GM21390 (cell line): Measurements from ENCODE around the gene ABCA7.

Experiments
- ATAC-seq: cut with Tn5 transposase; IDR thresholded peaks from one replicate; pipeline ENCODE4 v1.9.1; 2021; ENCODE audit not compliant: unreplicated experiment

ABCA7 gene

GRCh38 chr19:1040476-1041271, 767 bp downstream of the ABCA7 start:
- ATAC-seq: peak; percentile 29

- no peak for ATAC-seq
These were observed 1.4 kb downstream of the ABCA7 start for GRCh38 chr19:1041272-1041834.

- ATAC-seq: no peak
These were observed 2.2 kb downstream of the ABCA7 start for GRCh38 chr19:1041835-1042685.

- no peak for ATAC-seq
These were observed 3.0 kb downstream of the ABCA7 start for GRCh38 chr19:1042689-1043511.

GRCh38 chr19:1045247-1045603, 5.3 kb downstream of the ABCA7 start:
- no peak for ATAC-seq

GRCh38 chr19:1046117-1046626, 6.3 kb downstream of the ABCA7 start:
- ATAC-seq: no peak

GRCh38 chr19:1046836-1047695, 7.2 kb downstream of the ABCA7 start:
- ATAC-seq: no peak

GRCh38 chr19:1047696-1048147, 7.8 kb downstream of the ABCA7 start:
- no peak for ATAC-seq

- no peak for ATAC-seq
These were observed 9.2 kb downstream of the ABCA7 start for GRCh38 chr19:1049106-1049505.

- ATAC-seq: no peak
These were observed 9.9 kb downstream of the ABCA7 start for GRCh38 chr19:1049800-1050199.

- ATAC-seq: no peak
These were observed 11.3 kb downstream of the ABCA7 start for GRCh38 chr19:1050989-1051788.

GRCh38 chr19:1051791-1052190, 11.9 kb downstream of the ABCA7 start:
- ATAC-seq: no peak

GRCh38 chr19:1052349-1052975, 12.6 kb downstream of the ABCA7 start:
- ATAC-seq: no peak

- ATAC-seq: no peak
These were observed 13.5 kb downstream of the ABCA7 start for GRCh38 chr19:1053176-1054101.

GRCh38 chr19:1054102-1055027, 14.5 kb downstream of the ABCA7 start:
- no peak for ATAC-seq

GRCh38 chr19:1055028-1055425, 15.1 kb downstream of the ABCA7 start:
- no peak for ATAC-seq
